HG03571 (cell line): Measurements from ENCODE around the gene TMEM89.
A peak's percentile ranks its signal among the peaks of the same experiment; 100 is the strongest.

ENCODE experiments used
- ATAC-seq: cut with Tn5 transposase; IDR thresholded peaks from one replicate; pipeline ENCODE4 v1.9.1; 2021; ENCODE audit not compliant: unreplicated experiment

Gene TMEM89

DNA sequence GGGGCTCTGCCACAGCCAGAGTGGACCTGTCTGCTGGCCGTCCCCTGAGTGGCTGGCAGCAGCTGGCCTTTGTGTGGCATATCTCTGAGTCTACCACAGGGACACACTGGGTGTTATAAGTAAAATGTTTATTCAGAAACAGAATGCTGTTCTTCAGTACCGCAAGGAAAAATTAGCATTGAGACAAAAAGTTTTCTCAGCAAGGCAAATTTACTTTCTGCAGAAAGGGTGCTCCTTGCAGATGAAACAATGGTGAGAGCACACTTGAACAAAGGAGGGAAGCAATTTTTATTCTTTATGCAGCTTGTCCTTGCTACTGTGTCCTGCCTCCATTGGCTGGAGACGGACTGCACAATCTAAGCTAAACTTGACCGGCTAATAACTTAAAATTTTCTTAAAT, 4.0 kb downstream of the TMEM89 start:
- ATAC-seq: no peak

DNA sequence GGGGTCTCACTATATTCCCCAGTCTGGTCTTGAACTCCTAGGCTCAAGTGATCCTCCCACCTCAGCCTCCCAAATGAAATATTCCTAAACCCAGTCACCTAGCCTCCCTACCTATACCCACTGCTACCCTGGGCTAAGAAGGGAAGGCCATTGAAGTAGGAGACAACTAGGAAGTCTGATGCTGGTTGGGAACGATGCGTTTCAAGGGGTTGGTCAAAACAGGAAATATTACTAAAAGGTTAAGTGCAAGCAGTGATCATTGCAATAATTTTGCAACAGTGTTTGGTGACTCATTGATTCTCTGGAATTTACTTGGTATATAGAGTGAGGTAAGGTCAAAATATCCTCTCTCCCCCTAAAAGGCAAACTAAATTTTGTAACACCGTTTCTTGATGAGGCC, 7.5 kb downstream of the TMEM89 start:
- no peak for ATAC-seq

DNA sequence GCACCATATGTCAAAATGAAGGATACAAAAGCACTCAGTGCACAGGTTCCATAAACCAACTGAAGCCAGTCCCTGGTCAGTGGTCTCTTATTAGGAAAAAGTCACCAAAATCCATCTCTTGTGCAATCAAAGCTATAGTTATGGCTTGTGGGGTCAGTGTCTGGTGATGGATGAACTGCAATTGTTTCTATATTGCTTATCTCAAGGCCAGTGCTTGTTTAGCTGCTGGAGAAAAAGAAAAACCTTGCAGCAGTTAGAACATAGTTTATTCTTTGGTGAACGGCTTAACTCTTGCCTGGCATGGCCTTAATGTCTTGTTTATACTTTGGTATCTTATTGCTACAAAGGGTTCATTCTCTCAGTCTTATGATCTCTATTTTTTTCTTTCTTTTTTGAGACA, 9.3 kb downstream of the TMEM89 start:
- no peak for ATAC-seq

DNA sequence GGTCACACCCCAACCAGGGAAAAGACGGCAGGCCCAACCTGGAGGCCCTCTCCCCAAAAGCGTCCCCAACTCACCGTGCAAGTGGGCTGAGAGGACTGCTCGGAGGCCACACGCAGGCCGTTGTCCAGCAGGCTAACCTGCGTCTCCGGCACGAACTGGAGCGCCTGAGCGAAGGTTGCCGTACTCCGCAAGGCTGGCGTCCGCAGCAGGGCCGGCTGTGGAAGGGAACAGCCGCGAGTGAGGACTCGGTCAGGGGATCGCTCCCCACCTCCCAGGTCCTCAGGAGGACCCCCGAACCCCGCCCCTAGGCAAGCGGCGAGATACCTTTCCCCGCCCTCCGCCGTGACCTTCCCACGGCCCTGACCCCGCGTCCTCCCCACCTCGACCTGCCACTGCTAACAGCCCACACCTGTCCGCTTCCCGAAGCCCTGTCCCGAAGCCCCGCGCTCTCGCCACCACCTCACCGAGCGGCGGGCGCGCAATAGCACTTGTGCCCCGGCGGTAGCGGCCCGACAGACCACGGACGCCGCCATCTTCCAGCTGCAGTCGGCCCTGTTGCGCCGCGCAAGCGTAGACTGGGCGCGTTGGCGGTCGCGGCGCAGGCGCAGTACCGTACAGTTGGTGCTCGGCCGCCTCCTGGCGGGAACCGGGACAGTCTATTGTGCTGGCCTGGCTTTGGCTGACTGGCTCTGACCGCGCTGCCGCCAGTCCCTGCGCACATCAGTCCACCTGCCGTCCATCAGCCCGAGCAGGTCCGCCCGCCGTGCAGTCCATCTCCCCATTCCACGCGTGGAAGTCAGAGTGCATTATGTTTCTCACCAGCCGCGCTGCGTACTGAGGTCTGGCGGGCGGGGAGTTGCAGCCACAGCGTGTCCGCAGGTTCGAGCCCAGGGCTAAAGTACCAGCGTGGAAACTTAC, 12.2 kb downstream of the TMEM89 start, which contains the start of gene UQCRC1:
UQCRC1 (minus strand) TSS at position 559 of the 918 bp plus-strand sequence; CDS start at position 533, 26 bp downstream.
- ATAC-seq: peak; percentile 94

DNA sequence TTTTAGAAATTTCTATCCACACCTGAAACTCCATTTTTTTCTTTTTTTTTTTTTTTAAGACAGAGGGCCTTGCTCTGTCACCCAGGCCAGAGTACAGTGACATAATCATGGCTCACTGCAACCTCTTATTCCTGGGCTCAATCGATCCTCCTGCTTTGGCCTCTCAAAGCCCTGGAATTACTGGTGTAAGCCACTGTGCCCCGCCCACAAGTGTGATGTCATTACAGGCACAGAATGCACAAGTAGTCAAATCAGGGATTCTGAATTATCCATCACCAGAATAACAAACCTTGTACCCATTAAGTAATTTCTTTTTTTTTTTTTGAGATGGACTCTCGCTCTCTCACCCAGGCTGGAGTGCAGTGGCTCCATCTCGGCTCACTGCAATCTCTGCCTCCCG, 14.1 kb downstream of the TMEM89 start:
- ATAC-seq: no peak

DNA sequence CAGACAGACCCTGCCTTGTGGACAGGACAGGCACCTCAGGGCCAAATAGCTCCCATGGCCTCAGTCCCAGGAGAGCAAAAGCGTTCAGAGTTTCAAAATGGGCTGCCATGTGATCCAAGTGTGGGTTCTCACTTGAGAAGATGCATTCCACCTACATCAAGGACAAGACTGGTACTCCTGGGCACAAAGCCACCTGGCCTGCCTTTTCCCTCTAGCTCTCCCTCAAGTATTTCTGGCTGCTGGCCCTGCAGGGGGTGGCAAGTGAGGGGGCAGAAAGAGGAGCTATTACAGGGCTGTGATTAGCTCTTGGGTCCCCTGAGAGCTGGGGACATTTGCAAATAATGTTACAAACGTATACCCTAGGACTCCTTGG, 20.0 kb downstream of the TMEM89 start:
- ATAC-seq: no peak

DNA sequence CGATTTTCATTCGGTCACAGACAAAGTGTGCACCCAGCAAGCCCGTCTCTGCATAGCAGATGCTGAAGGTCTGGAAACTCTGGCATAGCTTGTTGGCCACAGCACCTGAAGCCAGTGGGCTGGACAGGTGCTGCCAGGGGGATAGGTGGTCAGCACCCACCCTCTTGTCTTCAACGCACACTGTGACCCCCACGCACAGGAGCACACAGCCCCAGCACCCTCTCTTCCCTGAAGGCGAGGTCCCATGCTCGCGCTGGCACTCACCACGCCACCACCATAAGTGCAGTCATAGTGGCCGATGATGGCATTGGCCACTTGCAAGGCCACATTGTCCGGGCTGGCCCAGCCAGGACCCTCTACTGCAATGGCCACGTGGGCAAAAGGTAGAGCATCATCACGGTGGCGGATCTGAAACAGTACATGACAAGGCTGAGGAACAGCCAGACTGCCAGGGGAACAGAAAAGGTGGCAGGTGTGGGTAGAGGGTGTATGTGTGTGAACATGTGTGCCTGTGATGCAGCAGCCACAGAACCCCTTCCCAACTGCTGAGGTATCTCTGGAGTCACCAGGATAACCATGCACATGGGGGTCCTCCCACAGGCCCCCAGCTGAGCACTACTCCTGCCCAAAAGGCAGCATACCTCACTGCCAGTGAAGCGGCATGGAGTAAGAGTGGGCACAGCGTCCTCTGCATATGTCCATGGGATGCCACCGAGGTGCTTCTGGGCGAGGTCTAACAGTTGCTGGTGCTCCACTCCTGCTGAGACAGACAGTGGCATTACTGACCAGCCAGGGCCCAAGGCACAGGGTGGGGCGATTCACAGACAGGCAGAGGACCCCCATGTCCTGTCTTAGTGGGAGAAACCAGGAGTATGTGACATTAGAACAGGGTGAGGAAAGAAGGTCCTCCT, 20.6 kb downstream of the TMEM89 start:
- no peak for ATAC-seq

DNA sequence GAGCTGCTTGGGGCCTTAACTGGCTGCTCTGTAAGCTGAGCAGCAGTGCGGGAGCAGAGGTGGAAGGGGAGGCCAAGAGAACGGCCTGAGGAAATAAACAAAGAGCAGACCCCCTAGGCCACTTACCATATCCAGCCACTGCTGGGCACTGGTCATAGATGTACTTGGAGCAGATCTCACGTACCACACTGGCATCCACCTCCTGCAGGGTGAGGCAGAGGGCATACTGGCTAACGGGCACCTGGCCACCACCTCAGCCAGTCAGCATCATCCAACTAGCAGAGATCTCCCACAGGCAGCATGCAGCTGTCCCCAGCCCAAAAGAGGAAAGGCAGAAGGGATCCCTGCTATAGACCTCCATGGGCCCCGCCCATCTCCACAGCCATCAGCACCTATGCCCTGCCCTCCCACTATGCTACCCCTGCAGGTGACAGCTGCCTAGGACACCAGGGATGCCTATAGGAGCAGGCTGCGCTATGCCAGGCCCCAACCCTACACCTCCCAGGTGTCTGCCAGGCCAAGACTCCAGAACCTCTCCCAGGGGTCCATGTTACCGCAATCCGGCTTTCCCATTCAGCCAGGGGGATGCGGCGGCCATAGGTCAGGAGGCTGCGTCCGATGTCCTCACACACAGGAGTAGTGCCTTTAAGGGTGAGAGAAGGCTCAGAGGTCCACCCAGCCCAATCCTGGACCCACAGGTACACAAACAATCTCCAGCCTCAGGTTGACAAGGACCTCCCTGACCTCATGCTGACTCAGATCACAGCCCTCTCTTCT, 21.9 kb downstream of the TMEM89 start:
- no peak for ATAC-seq

DNA sequence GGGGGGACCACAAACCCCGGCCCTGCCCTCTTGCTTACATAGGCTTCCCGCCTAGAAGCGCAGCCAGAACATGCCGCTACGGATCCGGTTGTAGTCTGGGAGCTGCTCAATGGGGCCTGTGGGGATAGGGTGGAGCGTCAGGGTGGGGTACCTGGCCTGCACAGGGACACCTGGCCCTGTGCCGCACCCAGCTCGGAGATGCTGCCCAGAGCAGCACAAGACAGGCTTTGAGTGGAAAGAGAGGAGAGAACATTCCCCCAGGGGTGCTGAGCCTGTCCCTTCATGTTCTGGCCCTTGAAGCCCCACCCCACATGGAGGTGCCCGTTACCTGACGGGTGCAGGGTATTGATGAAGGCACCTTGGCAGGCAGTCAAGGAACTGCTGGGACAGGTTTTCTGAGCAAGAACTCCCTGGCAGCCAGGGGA, 22.5 kb downstream of the TMEM89 start:
- ATAC-seq: no peak

DNA sequence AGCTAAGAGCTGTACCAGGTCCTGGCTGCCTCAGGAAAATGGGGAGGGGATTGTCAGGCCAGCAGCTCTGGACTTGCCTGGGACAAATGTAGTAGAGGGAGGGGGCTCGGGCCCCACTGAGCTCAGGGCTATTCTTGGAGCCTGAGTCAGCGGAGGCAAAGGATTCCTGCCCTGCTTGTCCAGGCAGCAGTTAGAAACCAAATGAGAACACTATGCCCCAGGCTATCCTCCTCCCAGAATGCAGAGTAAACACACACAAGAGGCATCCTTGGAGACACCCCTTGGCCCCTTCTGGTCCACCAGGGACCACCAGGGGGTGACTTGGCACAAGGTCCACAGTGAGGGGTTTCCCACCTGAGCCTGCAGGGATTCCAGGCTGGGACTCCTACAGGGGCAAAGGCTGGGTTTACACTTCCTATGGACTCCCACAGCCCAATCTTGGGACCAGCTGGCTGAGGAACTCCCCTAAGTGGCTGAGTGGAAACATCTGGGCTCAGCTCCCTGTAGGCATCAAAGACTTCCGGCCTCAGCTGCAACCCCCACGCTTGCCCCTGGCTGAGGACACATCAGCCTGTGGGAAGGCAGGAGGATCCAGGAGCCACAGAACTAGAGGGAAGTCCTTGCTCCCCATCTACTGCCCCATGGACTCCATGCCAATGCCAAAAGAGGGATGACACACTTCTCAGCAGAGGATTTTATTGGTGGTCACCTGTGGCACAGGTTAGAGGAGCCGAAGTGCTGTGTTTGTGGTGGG, 23.1 kb downstream of the TMEM89 start:
- no peak for ATAC-seq

DNA sequence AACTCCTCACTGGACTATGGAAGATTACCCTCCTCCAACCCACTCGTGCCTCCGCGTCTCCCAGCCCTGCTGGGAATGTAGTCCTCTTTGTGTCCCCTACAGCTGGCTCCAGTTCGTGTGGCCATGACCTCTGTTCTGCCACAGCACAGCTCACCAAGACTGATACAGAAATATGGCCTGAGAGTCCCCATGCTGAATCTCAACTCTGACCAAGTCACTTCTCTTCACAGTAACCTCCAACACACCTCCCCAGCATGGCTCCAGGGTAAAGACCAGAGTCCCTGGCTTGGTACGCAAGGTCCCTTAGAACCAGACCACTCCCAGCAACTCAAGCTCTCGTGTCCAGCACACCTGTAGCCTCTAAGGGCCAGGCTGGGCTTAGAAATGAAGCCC, 24.2 kb downstream of the TMEM89 start:
- no peak for ATAC-seq

DNA sequence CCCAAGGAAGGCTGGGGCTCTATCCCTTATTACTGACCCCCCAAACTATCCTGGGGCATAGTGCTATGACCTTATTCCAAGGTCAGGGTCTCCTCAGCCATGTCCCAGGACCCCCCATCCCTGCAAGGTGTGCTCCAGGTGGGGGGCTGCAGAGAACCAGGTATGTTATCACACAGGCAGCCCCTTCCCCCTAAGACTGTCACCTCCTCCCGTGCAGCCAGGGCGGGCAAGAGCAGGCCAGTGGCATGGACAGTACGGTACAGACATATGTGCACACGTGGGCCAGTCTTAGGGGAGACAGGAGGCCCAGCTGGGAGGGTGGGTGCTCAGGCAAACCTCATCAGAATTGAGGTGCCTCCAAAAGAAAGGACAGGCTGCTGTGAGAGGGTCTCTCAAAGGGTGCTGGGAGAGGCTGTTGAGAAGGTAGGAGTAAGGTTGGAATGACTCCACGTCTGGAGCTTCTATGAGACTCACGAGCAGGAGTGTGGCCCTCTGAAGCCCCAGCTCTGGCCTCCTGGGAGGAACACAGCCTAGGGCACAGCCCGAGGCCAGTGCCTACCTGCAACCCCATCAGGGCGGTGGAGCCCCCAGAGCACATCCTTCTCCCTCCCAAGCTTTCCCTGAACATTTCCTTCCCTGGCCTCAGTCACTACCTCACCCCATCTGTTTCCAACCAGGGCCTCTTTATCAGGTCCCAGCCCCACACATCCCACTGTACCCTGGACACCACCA, 24.7 kb downstream of the TMEM89 start:
- ATAC-seq: no peak

DNA sequence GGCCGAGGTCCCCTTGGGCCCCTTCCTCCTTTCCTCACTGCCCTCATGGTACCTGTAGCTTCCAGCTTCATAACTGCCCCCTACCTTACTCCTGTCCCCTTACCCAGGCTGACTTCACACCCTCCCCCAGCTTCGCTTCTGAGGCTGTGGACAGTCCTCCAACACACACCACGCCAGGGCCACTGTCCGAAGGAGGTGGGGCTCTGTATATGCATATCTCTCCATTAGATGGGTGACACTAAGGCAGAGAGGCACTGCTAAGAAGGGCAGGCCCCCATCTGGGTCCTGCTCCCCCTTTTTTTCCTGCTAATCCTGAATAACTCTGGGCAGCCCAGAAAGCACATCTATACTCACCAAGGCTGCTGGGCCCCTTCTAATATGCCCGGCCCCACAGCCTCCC, 25.4 kb downstream of the TMEM89 start:
- no peak for ATAC-seq

DNA sequence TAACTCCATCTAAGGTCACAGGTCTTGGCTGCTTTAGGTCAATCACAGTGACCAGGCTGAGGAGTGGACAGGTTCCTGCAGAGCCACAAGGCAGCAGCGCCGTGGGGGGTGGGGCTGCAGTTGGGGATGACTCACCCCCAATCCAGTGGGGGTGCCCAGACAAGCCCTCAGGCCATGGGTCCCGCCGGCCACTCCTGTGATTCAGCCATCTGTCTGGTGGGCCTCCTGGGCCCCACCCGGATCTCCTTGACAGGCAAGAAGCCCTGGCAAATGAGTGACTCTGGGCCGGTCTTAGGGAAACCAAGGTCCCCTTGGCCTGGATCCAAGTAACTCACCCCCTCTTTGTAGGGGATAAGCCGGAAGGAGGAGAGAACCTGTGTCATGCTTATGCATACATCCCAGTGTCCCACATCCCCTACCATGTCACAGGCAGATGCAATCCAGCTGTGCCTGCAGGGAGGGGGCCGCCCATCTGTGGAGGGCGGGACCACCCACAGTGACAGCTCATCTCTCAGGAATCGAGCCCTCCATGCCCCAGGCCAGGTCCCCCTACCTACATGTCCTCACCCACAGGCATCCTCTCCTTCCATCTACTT, 25.9 kb downstream of the TMEM89 start:
- no peak for ATAC-seq

DNA sequence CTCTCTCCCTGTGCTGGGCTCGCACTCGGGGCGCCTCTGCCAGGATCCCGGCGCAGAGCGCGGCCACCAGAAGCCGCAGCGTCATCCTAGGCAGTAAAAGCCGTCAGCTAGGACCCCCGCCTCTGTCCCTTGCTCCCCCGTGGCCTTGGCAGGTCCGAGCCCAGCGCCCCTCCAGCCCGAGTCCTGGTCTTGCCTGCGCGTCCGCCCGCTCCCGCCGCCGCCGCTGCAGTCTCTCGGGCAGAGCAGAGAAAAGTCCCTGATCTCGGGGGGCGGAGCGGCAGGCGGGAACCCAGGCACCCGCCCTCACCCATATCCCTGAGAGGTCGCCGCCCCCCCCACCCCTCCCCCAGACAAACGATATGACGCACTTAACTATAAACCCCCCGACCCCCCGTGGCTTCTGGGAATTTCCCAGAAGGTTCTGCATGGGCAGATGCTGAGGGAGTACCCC, 26.5 kb downstream of the TMEM89 start, which contains the start of gene COL7A1:
COL7A1 (minus strand) TSS at position 255 of the 451 bp plus-strand sequence; CDS start at position 85, 170 bp downstream.
- ATAC-seq: no peak

DNA sequence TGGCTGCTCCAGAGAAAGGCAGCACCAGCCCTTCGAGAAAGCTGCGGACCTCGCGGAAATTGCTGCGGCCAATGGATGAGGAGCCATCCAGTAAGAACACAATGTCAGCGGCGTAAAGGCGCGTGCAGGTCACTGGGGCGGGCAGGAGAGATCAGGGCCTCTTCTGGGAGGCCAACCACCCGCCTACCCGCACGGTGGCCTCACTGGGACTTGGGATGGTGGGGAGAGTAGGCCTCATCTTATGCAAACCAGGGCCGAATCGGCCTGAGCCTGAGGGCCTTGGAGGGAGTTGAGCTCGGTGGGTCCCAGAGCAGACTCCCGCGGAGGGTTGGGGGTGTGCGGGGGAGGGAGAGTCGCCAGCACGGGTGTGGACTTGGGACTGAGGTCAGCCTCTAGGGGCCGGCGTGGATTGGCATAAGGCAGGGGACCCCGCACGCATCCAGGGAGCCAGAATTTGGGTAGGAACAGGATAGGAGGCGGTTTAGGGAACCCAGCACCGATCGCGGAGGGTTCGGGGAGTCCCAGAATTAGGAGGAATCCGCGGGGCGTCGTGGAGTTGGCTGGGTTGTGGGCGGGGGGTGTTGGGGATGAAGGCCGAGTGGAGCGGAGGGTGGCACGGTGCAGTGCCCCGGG, 27.0 kb downstream of the TMEM89 start:
- no peak for ATAC-seq

DNA sequence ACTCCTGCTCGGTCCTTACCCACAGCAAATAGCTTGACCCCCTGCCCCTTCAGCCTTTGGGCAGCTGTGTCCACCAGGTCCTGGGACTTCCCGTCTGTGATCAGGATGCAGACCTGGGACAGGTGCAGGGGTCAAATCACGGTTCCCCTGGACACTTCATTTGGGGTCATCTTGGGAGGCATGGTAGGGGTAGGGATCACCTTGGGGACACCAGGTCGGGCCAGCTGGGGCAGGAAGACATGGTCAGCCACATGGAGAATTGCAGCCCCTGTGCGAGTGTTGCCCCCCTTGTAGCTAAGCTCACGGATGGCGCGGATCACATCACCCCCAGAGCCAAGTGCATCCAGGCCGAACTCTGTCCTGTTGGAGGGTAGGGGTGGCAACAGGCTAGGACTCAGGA, 28.2 kb downstream of the TMEM89 start:
- ATAC-seq: no peak

DNA sequence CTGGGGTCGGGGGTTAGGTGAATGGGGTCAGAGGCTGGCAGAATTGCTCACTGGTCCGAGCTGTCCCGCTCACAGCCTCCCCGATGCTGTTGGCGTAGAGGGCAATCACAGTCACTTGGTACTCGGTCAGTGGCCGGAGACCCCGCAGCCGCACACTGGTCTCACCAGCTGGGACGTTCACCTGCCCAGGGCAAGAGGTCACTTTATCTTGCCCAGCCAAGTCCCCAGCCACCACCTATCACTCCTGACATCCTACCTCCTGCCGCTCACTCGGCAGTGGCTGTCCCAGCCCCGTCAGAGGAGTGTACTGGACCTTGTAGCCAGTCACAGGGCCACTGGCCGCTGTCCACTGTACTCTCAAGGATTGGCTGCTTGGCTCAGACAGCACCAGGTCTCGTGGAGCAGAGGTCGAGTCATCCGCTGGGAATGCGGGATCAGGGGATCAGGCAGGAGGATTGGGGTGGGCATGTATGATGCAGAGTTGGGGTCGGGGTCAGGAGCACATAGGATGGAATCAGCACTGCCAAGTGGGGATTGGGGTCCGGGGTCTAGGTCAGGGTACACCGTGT, 29.0 kb downstream of the TMEM89 start:
- no peak for ATAC-seq
